Cerebellar cortex (tissue), 1 donor: ENCODE data around the gene SEMA5A.

Experiments
- DNase-seq: peaks from one replicate; pipeline ENCODE4 v3.0.0-alpha.2; 2015; ENCODE audit warnings: low spot score

The SEMA5A gene

DNA sequence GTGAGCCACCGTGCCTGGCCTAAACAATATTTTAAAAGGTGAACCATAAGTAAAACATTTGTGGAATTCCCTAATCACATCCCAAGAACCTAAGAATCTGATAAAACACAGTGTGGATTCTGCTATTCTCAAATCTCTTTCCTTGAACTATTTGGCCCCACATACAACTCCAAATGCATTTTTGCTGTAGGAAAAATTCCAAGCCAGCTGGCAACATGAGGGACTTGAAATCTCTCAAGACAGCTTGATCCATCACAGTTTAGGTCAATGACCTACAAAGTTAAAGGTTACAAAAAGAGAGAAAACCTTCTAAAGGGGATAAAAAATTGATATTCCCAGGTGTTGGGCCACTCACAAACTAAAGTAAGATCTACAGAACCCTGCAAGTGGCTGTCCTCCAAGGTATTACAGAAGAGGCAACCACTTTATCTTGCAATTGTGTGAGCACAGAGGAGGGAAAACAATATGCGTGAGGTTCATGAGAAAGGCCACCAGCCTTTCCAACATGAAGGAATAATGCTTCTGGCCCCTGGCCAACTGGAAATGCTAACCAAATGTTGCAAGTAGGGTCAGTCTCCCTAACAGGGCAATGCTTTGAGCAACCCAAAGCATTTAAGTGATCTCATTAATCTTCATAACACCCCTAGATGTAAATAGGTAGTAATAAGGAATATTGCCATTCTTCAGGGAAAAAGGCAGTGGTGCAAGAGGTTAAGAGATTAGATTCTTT is 221.4 kb downstream of the SEMA5A start:
- no peak for DNase-seq

DNA sequence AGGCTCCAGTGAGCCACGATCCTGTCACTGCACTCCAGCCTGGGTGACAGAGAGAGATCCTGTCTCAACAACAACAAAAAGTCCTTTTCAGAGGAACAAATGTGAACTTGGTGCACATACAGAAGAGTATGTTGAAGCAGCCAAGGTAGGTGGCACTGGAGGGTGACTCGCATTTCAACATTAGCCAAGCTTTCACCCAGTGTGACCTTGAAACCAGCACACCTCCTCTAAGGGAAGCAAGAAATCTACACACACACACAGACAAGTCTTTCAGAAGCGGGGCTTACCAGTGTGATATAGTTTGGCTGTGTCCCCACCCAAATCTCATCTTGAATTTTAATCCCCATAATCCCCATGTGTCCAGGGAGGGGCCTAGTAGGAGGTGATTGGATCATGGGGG is 225.2 kb downstream of the SEMA5A start:
- DNase-seq = no peak

DNA sequence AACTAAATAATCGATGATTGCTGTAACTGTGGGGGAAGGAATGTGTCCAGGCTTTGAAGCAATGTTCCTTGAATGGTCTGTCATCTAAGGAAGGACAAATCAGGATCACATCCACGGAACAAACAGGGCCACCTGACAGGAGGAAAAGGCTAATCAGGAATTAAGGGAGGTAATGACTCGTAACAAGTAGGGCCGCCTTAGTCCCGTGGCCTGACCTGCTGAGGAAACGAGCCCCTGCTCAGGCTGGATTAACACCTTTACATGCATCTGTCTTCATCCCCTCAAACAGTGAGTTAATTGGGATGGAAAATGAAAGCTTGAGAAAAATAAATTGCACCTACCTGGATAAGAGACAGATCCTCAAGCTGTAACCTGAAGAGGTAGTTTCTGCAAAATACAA is 227.8 kb downstream of the SEMA5A start:
- DNase-seq = no peak

DNA sequence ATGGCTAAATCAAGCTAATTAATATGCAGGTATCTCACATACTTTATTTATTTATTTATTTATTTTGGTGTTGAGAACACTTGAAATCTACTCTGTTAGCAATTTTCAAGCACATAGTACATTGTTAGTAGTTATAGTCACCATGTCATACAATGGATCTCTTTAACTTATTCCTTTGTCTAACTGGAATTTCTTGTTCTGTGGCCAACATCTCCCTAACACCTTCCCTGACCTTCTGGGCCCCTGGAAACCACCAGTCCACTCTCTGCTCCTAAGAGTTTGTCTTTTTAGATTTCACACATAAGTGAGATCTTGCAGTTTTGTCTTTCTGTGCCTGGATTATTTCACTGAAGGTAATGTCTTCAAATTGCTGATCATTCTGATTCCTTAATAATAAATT is 229.1 kb downstream of the SEMA5A start:
- DNase-seq = no peak

DNA sequence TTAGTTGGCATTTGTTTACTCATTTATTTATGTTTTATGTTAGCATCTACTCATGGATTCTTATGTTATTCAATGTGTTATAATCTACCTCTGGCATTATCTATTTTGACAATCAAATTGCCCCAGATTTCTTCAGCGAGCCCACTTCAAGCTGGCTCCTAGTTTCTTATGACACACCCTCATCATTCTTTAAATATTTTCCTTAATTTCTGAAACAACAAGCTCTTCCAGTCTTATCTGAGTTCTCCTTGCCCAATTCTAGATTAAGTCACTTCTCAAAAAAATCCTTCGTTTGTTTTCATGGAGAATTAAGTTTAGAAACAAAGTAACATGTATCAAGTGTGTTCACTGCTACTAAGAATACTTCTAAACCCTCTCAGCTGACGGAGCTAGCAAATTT is 229.8 kb downstream of the SEMA5A start:
- DNase-seq = no peak

DNA sequence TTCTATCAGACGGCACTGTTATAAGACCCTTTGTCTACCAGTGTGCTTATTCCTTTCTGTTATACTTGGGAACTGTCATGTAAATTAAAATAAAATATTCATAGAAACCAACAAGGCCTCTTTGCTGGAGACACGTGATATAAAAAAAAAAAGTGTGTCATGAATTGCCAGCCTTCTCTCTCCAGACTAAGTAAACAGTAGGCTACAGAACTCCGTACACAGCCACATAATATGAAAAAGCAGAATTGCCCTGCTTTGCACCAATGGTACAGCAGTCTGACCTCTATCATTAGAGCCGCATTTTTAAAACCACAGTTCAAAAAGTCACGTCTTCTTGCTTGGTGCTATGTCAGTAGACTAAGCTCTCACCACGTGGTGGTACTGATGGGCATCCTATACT is 231.3 kb downstream of the SEMA5A start:
- DNase-seq = no peak

DNA sequence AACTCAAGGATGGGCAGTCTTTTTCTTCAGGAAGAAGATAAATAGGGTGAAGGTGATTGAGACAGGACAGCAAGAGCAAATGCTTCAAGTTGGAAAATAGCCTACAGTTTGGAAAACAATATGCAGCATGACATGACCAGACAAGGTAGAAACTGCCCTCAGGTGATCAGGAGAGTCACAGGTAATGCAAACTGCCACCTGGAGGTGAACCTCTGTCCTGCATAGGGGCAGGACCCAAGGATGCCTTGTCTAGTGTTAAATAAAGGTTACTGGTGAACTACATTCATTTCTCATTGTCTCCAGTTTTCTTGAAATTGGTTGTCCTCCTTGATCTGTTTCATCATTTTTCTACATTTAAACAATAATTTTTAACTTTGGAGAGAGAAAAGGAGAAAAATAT is 232.1 kb downstream of the SEMA5A start:
- DNase-seq = no peak

DNA sequence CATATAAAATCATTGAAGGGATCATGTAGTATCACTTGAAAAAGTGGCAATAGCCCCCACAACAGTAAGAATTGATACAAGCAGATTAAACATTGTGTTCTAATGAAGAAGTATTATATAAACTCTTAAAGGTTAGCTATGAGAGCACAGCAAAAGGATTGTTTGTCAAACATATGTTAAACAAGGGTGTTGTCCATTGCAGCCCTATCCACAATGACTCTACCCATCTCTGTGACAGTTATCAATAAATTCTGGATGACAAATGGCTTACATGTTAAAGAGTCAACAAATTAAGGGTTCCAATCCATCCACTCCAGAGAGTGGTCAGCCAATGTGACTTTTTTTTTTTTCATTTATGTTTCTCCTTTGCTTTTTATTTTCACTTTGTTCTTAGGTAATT is 238.7 kb downstream of the SEMA5A start:
- no peak for DNase-seq

DNA sequence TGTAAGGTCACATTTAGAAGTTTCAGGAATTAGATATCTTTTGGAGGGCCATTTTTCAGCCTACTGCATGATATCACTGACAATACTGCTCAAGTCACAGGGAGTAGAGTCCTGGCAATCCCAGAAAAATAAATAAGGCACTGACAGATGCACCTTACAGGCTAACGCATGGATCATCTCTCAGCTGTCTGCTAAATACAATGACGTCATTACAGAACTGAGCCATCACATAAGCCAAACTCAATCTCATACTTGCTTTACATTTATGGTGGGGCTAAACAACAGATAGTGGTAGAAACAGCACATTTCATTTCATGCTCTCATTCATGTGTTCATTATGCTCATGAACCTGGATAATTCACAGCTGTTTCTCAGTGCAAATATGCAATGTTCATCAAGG is 243.7 kb downstream of the SEMA5A start:
- DNase-seq = no peak

DNA sequence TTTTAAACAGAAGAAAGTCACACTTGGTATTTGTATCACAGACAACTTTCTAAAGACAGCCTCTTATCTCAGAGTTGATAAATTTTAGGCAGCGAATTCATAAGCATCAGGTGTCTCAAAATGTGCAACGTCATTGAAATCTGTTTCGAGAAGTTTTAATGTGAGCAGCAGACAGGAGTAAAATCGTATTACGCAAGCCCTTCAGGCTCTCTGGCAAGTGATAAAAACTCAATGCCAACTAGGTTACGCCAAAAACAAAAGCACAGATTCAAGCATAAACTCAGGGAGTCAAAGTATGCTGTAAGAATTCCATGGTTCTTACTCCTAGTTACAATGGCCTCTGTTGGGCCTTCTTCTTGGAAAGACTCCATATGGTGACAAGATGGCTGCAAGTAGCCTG is 244.7 kb downstream of the SEMA5A start:
- no peak for DNase-seq

DNA sequence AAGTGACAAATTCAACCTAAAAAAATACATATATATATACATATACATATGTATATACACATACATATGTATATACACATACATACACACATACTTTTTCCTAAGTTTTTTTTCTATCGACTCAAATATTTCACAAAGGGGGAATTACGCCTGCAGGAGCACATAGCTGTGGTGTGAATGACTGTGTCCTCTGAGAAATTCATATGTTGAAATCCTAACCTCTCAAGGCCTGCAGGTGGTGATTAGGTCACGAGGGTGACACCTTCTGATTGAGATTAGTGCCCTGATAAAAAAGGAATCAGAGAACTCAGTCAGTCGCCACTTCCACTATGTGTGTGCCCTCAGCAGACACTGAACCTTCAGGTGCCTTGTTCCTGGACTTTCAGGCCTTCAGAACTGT is 248.7 kb downstream of the SEMA5A start:
- DNase-seq = no peak

DNA sequence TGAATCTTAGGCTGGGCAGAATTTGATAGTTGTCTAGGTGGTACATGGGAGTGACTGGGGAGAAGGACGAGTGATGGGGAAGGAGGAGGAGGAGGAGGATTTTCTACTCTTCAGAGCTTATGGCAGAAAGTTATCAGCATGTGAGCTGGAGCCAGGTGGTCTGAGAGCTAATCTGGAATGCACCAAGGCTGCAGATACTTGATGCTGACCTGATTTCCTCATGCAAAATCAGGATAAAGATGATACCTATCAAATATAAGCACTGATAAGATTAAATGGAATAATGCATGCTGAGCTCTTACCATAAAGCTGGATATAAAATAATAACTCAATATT is 250.4 kb downstream of the SEMA5A start:
- DNase-seq = no peak

DNA sequence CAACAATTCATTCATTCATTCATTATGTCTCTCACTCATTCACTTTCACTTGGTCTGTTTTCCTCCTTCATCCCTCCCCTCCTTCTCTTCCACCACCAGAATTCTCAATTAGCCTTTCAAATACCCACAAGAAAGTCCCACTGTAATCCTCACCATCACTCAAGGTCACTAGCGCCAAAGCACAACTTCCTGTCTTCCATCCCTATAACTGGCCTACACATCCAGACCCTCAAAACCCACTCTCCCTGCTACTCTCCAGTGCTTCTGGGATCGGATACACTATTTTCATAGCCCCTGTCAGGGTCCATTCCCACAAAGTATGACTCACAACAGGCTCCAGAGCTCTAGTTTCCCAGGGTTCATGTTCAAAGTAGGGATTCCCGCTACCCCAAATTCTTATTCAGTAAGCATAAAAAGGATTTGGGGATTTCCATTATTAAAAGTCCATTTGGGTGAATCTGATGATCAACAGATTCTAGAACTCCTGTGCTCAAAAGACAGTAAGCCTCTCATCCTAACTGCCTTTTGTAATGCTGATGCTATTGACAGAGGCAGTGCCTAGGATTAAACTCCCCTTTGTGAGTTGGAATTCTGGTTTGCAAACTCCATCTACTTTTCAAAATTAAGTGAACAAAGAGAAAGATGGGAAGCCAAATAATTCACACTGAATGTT is 250.9 kb downstream of the SEMA5A start:
- no peak for DNase-seq

DNA sequence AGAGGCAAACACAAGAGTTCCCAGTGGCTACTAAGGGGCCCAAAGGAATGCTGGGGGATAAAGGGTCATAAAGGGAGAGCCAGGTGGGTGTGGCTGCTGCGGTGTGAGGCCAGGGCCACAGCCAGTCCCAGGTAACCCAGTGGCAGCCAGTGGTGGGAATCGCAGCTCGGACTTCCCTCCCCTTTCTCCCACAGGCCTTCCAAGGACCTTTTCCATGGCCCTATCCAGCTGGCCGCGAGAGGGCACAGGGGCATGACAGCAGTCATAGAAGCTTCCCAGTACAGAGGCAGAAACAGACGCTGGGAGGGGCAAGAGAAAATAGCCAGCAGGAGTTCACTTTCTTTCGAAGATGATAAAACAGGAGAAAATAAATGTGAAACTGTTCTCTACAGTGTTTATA is 257.6 kb downstream of the SEMA5A start:
- no peak for DNase-seq

DNA sequence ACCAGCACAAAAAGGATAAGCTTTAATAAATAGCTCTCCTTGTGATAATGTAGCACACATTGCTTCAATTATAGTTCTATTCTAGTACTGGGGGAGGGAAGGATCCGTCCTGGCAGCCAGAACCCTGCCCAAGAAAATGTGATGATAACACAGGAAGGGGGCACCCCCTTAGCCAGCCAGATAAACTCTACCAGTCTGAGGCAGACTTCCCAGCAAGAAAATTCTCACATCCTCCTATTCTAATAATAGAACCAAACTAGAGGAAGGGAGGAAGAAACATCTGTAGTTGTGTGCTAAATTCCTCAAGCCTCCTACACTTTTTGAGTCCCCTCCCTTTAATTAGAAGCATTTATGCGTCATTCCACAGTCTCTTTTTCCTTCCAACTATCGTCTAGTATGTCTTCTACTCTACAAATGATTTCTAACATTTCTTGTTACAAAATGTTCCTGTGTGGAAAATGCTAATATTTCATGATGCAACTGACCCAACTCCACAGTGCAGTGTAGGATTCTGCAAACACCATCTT is 261.0 kb downstream of the SEMA5A start:
- DNase-seq = no peak

DNA sequence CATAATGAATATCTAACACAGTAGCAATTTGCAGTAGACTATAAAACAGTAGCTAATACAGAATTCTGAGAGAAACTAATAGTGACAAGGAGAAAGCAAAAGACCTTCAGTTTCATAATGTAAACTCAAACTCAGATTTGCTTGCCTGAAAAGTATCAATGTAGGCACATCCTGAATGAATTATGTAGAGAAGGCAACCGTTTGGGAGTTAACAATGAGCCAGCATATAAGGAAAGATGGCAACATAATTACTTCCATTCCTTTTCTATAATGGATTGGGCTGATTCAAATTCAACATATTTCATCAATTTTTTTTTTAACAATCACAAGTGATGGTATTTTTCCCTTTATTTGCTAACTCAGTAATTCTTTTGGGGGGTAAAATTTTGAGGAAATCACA is 261.6 kb downstream of the SEMA5A start:
- no peak for DNase-seq

DNA sequence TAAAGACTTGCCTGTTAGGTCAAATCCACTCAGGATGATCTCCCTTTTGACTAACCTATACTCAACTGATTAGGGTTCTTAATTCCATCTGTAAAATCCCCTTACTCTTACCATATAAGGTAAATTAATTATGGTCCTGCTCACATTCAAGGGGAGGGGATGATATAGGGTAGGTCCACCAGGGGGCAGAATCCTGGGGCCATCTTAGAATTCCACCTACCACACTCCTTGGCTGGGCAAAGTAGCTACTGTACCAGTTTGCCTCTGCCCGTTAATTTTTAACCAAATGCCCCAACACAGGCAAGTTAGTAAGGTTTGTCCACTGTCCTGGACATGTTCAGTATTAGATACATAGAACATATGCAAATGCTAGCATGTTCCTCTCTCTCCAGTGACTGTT is 262.4 kb downstream of the SEMA5A start:
- DNase-seq = no peak

DNA sequence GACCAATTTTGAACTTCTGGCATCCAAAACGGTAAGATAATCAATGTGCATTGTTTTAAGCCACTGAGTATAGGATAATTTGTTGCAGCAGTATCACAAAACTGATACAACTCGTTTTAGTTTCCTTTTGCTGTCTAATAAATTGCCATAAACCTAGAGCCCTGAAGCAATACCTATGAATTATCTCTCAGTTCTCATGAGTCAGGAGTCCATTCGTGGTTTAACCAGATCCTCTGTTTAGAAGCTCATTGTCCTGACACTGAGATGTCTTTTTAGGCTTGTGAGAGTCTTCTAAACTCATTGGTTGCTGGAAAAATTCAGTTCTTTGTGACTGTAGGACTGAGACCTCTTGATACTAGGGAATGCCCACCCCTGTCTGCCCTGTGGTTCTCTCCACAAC is 262.9 kb downstream of the SEMA5A start:
- no peak for DNase-seq

DNA sequence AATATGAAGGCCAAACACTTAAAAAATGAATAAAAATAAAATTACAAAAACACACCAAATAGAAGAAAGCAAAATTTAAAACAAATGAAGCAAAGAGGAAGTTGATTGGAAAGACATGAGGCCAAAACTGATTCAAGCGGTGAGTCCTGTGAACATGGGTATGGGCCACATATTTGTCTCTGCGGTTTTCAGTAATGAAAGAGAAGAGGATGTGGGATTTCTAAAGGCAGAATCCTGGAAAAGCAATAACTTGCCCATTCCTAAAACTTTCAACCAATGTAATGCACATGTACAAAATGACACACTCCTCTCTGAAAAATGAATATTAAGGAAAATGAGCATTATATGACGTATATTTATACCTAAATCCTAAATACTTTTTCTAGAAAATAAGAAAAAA is 263.7 kb downstream of the SEMA5A start:
- DNase-seq = no peak

DNA sequence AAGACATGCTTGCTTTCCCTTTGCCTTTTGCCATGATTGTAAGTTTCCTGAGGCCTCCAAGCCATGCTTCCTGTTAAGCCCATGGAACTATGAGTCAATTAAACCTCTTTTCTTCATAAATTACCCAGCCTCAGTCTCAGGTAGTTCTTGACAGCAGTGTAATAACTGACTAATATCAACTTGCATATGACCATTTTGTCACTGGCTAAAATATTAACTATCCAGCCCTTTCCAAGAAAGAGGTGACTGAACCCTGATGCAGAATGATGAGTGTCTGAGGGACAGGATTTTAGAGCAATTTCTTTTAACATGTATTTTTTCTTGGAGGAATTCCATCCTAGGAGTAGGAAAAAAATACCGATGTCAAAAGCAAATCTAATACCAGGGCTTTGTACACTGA is 266.1 kb downstream of the SEMA5A start:
- no peak for DNase-seq

DNA sequence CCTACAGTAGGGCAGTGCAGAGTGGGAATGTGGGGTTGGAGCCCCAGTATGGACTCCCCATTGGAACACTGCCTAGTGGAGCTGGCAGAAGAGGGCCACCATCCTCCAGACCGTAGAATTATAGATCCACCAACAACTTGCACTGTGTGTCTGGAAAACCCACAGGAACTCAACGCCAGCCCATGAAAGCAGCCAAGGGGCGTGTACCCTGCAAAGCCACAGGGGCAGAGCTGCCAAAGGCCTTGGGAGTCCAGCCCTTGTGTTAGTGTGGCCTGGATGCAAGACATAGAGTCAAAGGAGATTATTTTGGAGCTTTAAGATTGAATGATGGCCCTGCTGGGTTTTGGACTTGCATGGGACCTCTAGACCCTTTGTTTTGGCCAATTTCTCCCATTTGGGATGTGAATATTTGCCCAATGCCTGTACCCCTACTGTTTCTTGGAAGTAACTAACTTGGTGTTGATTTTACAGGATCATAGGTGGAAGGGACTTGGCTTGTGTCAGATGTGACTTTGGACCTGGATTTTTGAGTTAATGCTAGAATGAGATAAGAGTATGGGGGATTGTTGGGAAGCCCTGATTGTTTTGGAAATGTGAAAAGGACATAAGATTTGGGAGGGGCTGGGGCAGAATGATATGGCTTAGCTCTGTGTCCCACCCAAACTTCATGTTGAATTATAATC is 266.8 kb downstream of the SEMA5A start:
- no peak for DNase-seq

DNA sequence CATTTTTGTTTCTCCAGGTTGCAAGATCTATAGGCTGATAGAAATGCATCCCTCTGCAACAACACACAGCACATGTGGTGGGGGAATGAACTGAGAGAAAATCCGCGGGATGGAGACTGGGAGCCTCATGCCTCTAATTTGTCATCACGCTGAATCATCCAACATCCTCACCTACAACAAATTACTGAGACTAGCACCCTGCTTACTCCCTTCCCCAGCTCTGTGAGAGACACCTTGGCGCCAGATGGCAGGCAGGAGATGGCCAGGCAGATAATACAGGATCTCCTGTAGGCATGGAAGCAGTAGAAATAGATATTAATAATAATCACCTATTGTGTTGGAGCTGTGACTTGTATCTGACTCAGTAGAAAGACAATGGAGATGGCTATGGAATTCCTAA is 276.9 kb downstream of the SEMA5A start:
- DNase-seq = no peak

DNA sequence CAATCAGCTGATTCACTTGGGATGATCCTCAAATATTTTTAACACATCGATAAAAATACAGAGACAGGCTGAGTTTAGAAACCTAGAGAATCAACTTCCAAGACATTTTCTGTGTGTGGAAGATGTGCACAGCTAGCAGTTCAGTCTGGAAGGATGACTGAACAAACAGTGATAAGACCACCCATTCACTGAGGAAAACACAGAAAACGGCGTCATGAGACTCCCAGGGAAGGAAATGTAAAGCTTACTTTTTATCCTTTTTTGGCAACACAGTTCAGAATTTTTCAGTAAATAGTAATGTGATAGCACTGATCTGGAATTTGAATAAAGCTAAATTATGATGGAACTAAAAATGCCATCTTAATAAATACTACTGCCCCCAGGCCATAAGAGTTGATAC is 277.6 kb downstream of the SEMA5A start:
- no peak for DNase-seq
